Hepatocyte (in vitro differentiated cells): ENCODE results near the gene NEDD4. TPM values are rescaled to one million over a fixed set of nuclear protein-coding genes. Genes with fewer than 3 reads are reported as not detected.
"Not testable (repeated sequence)": the region's sequence is repeated elsewhere in the genome, so short reads cannot be mapped to it uniquely, and the experiment has no call there.

Experiments
- DNase-seq: peaks from one replicate; pipeline ENCODE4 v3.0.0-alpha.2; 2016; ENCODE audit warnings: low spot score
- H2AFZ ChIP-seq: fragments of 200-600 bp; sonication (generic); 2 replicates; pipeline ENCODE4 v1.6.0; 2016; ENCODE audit warnings: antibody characterized with exemption, mild to moderate bottlenecking
- H3K27ac ChIP-seq: fragments of 200-600 bp; sonication (generic); 2 replicates; pipeline ENCODE4 v1.5.1; 2016; ENCODE audit warnings: mild to moderate bottlenecking
- H3K27me3 ChIP-seq: fragments of 200-600 bp; sonication (generic); 2 replicates; pipeline ENCODE4 v1.6.1; 2016
- H3K36me3 ChIP-seq: fragments of 200-600 bp; sonication (generic); replicated peaks from 2 replicates; pipeline ENCODE4 v1.5.1; 2016; ENCODE audit warnings: low read depth; ENCODE audit not compliant: insufficient read depth
- H3K4me1 ChIP-seq: fragments of 200-600 bp; sonication (generic); 2 replicates; pipeline ENCODE4 v1.5.1; 2016; ENCODE audit warnings: mild to moderate bottlenecking, moderate library complexity; ENCODE audit not compliant: insufficient read depth
- H3K4me2 ChIP-seq: fragments of 200-600 bp; sonication (generic); 2 replicates; pipeline ENCODE4 v1.6.0; 2016
- H3K4me3 ChIP-seq: fragments of 200-600 bp; sonication (generic); 2 replicates; pipeline ENCODE4 v1.5.1; 2016; ENCODE audit warnings: mild to moderate bottlenecking
- H3K79me2 ChIP-seq: fragments of 200-600 bp; sonication (generic); 2 replicates; pipeline ENCODE4 v1.6.0; 2017; ENCODE audit warnings: mild to moderate bottlenecking
- H3K9me2 ChIP-seq: fragments of 200-600 bp; sonication (generic); replicated peaks from 2 replicates; pipeline ENCODE4 v1.6.0; 2017; ENCODE audit warnings: mild to moderate bottlenecking; ENCODE audit not compliant: insufficient read depth
- H3K9me3 ChIP-seq: fragments of 200-600 bp; sonication (generic); 2 replicates; pipeline ENCODE4 v1.5.1; 2016; ENCODE audit warnings: low read depth, mild to moderate bottlenecking
- H4K20me1 ChIP-seq: fragments of 200-600 bp; sonication (generic); 2 replicates; pipeline ENCODE4 v1.6.0; 2016; ENCODE audit warnings: mild to moderate bottlenecking; ENCODE audit not compliant: insufficient read depth, poor library complexity, severe bottlenecking
- EZH2 ChIP-seq: fragments of 200-600 bp; sonication (generic); IDR thresholded peaks from 2 replicates; pipeline ENCODE4 v1.6.1; 2016; ENCODE audit warnings: antibody characterized with exemption, mild to moderate bottlenecking, borderline replicate concordance
- EZH2phosphoT487 ChIP-seq: fragments of 200-600 bp; sonication (generic); IDR thresholded peaks from one replicate; pipeline ENCODE4 v1.6.1; 2018; ENCODE audit warnings: antibody characterized with exemption, mild to moderate bottlenecking, low read depth, moderate library complexity; ENCODE audit not compliant: unreplicated experiment, severe bottlenecking
- WGBS: methylation state at CpG from one replicate; pipeline ENCODE4 v1.1.6; 2016; ENCODE audit warnings: low lambda C conversion rate; ENCODE audit errors: missing lambda C conversion rate; 5-methylcytosine and 5-hydroxymethylcytosine counted together
- polyA plus RNA-seq: library from polyadenylated mRNA; unstranded; fragments of >200 nt; fragmentation: Nextera tagmentation; extraction: Ambion mirVana; gene quantifications from 2 replicates; pipeline ENCODE4 v1.2.1, GENCODE V29; 2016
- total RNA-seq: library from RNA; depleted of rRNA; stranded (reverse); fragments of >200 nt; gene quantifications from 2 replicates; pipeline ENCODE4 v1.2.3, GENCODE V29; 2014
- TF ChIP-seq, protein P1 (sequence below): fragments of 200-600 bp; sonication (generic); IDR thresholded peaks from 2 replicates; pipeline ENCODE4 v1.5.1; 2016; ENCODE audit warnings: antibody characterized with exemption, mild to moderate bottlenecking; ENCODE audit not compliant: poor library complexity

NEDD4 gene
- total and polyA plus RNA-seq, 2 experiments from 2014 or later: 26.5 to 77.0 TPM

DNA sequence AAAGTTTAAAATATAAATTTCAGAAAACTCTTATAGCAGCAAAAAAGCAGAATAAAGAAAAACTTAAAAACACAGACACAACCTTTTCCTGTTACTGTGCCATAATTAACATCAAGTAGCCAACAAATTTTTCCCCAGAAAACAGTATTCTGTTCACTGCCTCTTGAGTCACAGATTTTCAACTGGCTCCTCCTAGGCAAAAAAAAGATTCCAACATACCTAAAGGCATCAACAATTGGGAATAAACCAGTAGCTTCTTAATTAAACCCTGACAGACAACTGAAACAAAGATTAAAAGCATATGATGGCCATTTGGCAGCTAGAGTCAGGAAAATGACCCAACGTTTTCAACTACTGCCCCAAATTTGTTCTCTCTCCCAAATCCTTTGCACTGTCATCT is 10.9 kb upstream of the NEDD4 start:
- not testable (repeated sequence) for H3K4me2 ChIP-seq

DNA sequence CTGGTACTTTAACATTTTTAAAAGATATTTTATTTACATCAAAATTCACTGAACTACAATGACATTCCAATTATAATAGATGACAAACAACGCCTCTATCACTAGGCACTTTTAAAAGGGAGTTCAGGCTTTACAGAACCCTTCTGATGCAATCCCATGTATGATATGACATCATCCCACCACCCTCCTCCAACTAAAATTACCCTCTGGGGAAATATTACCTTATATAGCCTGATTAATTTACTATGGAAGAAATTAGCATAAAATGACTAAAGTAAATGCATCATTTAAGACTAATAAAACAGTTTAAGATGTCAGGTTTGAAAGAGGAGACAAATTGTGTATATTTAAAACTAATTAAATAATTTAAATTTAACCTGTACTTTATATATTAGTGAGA is 10.4 kb upstream of the NEDD4 start:
- H3K4me2 ChIP-seq, H3K9me2 ChIP-seq, H3K4me1 ChIP-seq, H3K9me3 ChIP-seq, H3K27ac ChIP-seq, DNase-seq, H3K27me3 ChIP-seq, H3K36me3 ChIP-seq, H2AFZ ChIP-seq, H4K20me1 ChIP-seq, H3K79me2 ChIP-seq, H3K4me3 ChIP-seq: not testable (repeated sequence)
- 100% methylated on average over 1 of the region's 1 CpG for WGBS

More for the DNA sequence above, 10.9 kb upstream of the NEDD4 start:
- DNase-seq, H3K79me2 ChIP-seq, H4K20me1 ChIP-seq, H3K4me3 ChIP-seq, H3K27me3 ChIP-seq, H3K9me3 ChIP-seq, H3K9me2 ChIP-seq, H3K27ac ChIP-seq, H2AFZ ChIP-seq, H3K4me1 ChIP-seq, H3K36me3 ChIP-seq: not testable (repeated sequence)
- WGBS: 63% methylated on average over 1 of the region's 1 CpG

DNA sequence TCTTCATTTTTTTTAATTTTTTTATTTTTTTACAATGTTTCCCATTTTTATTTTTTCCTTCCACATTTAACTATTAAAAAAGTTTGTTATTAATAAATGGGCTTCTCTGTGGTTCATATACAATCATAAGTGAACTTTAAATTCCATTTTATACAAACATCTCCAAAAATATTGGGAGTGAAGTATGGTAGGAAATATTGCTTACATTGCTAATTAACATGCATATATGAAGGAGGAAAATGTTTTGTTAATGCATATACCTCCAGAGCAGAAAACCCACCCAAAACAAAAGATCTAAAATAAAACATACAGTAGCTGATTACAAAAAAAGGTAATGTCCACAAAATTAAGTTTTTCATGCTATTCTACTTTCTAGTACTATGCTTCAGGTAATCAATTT is 9.9 kb upstream of the NEDD4 start:
- H4K20me1 ChIP-seq, H3K9me3 ChIP-seq, H3K4me3 ChIP-seq, H3K9me2 ChIP-seq, H3K27me3 ChIP-seq, H3K4me2 ChIP-seq, DNase-seq, H3K4me1 ChIP-seq, H3K79me2 ChIP-seq, H3K36me3 ChIP-seq, H3K27ac ChIP-seq, H2AFZ ChIP-seq: not testable (repeated sequence)

DNA sequence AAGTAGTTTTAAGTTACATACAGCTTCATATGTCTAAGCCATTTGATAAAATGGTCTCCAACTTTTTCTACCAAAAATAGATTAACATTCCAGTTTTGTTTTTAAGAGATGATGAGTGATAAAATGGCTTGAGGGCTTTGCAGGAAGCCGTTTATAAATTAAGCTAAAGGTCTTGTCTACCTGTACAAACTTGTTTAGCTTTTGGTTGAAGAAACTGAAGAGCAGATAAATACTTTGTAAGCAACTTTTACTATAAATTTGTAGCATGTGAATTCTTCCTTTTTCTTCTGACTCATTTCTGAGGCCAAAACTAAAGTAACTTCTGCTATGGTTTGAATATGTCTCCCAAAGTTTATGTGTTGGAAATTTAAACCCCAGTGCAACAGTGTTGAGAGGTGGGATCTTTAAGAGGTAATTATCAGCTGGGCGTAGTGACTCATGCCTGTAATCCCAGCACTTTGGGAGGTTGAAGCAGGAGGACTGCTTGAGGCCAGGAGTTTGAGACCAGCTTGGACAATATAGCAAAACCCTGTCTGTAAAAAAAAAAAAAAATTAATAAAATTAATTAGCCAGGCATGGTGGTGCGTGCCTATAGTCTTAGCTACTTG is 8.2 kb upstream of the NEDD4 start:
- no peak for TF ChIP-seq EZH2
- TF ChIP-seq EZH2phosphoT487: no peak
- TF ChIP-seq, protein P1, sequence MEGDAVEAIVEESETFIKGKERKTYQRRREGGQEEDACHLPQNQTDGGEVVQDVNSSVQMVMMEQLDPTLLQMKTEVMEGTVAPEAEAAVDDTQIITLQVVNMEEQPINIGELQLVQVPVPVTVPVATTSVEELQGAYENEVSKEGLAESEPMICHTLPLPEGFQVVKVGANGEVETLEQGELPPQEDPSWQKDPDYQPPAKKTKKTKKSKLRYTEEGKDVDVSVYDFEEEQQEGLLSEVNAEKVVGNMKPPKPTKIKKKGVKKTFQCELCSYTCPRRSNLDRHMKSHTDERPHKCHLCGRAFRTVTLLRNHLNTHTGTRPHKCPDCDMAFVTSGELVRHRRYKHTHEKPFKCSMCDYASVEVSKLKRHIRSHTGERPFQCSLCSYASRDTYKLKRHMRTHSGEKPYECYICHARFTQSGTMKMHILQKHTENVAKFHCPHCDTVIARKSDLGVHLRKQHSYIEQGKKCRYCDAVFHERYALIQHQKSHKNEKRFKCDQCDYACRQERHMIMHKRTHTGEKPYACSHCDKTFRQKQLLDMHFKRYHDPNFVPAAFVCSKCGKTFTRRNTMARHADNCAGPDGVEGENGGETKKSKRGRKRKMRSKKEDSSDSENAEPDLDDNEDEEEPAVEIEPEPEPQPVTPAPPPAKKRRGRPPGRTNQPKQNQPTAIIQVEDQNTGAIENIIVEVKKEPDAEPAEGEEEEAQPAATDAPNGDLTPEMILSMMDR: no peak
- 74% methylated on average over 3 of the region's 3 CpGs for WGBS
- no peaks in the 10 kb centered on the region for H3K79me2 ChIP-seq
- no peaks in the 10 kb centered on the region for H3K9me3 ChIP-seq
- H3K4me3 ChIP-seq: no peak overlapping the region
- no peaks in the 10 kb centered on the region for H3K36me3 ChIP-seq
- peak overlapping the region; percentile 20 for H3K27ac ChIP-seq
- no peak for DNase-seq
- no peak overlapping the region for H3K4me2 ChIP-seq
- no peaks in the 10 kb centered on the region for H4K20me1 ChIP-seq
- H3K27me3 ChIP-seq: peaks cover 3% of the 10 kb centered on the region
- no peaks in the 10 kb centered on the region for H3K9me2 ChIP-seq
- no peaks in the 10 kb centered on the region for H3K4me1 ChIP-seq
- H2AFZ ChIP-seq: no peak overlapping the region

DNA sequence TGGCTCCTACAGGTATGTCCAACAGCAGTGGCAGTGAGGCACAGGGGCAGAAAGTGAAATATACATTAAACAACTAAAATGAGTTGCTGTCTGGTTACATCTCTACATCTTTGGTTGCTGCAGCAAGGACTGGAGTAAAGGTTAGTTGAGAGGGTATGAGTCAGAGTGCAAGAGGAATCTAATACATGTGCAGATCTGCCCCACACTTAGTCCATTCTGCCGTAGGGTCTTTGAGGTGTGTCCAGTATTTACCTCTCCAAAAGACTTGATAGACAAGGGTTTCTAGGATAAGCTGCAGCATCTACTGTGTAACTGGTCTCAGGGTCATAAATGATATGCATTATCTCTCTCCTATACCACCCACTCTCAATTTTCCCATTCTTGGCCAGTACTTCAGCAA is 6.2 kb upstream of the NEDD4 start:
- no peaks in the 10 kb centered on the region for H3K9me2 ChIP-seq
- no peaks in the 10 kb centered on the region for H4K20me1 ChIP-seq
- peaks cover 3% of the 10 kb centered on the region for H3K27me3 ChIP-seq
- no peak for DNase-seq
- no peak for TF ChIP-seq EZH2phosphoT487
- TF ChIP-seq, protein P1: no peak
- no peak for TF ChIP-seq EZH2
- H3K4me3 ChIP-seq: no peak overlapping the region
- no peak overlapping the region for H3K27ac ChIP-seq
- H3K4me1 ChIP-seq: no peaks in the 10 kb centered on the region
- H2AFZ ChIP-seq: no peak overlapping the region
- H3K36me3 ChIP-seq: no peaks in the 10 kb centered on the region
- H3K79me2 ChIP-seq: peaks cover 9% of the 10 kb centered on the region
- no peak overlapping the region for H3K4me2 ChIP-seq
- H3K9me3 ChIP-seq: no peaks in the 10 kb centered on the region
- 79% methylated on average over 1 of the region's 1 CpG for WGBS
